GM21529 (cell line): Measurements from ENCODE around the gene ACP3.
A peak's percentile ranks its signal among the peaks of the same experiment; 100 is the strongest.
"Not testable (repeated sequence)": the region's sequence is repeated elsewhere in the genome, so short reads cannot be mapped to it uniquely, and the experiment has no call there.

Experiments
- ATAC-seq: cut with Tn5 transposase; IDR thresholded peaks from one replicate; pipeline ENCODE4 v1.9.1; 2021; ENCODE audit not compliant: unreplicated experiment

Gene ACP3

GRCh38 chr3:132317229-132317948, at the start of gene ACP3:
TSS of gene ACP3 (plus strand) at chr3:132317407. CDS start at chr3:132317457, 50 bp downstream.
- ATAC-seq = peak; percentile 59

- no peak for ATAC-seq
Measured at GRCh38 chr3:132268956-132269355, 48.3 kb upstream of the ACP3 start.

- ATAC-seq = no peak
Measured at GRCh38 chr3:132273036-132273435, 44.2 kb upstream of the ACP3 start.

GRCh38 chr3:132276228-132276906, 40.8 kb upstream of the ACP3 start:
- ATAC-seq = no peak

GRCh38 chr3:132279030-132279429, 38.2 kb upstream of the ACP3 start:
- ATAC-seq = no peak

- no peak for ATAC-seq
Measured at GRCh38 chr3:132283440-132283839, 33.8 kb upstream of the ACP3 start.

GRCh38 chr3:132283916-132284405, 33.2 kb upstream of the ACP3 start:
- no peak for ATAC-seq

- no peak for ATAC-seq
Measured at GRCh38 chr3:132284781-132285619, 32.2 kb upstream of the ACP3 start.

GRCh38 chr3:132285620-132285945, 31.6 kb upstream of the ACP3 start:
- ATAC-seq = no peak

GRCh38 chr3:132286035-132286434, 31.2 kb upstream of the ACP3 start:
- no peak for ATAC-seq

- no peak for ATAC-seq
Measured at GRCh38 chr3:132288357-132288756, 28.9 kb upstream of the ACP3 start.

- ATAC-seq = no peak
Measured at GRCh38 chr3:132289316-132289715, 27.9 kb upstream of the ACP3 start.

- no peak for ATAC-seq
Measured at GRCh38 chr3:132290833-132291232, 26.4 kb upstream of the ACP3 start.

GRCh38 chr3:132292042-132292441, 25.2 kb upstream of the ACP3 start:
- ATAC-seq = no peak

GRCh38 chr3:132293251-132293650, 24.0 kb upstream of the ACP3 start:
- ATAC-seq = no peak

- no peak for ATAC-seq
Measured at GRCh38 chr3:132294906-132295305, 22.3 kb upstream of the ACP3 start.

GRCh38 chr3:132303336-132304201, 13.6 kb upstream of the ACP3 start:
- not testable (repeated sequence) for ATAC-seq

- not testable (repeated sequence) for ATAC-seq
Measured at GRCh38 chr3:132304351-132304750, 12.9 kb upstream of the ACP3 start.

GRCh38 chr3:132310057-132310456, 7.2 kb upstream of the ACP3 start:
- not testable (repeated sequence) for ATAC-seq

- ATAC-seq = no peak
Measured at GRCh38 chr3:132311316-132311715, 5.9 kb upstream of the ACP3 start.

GRCh38 chr3:132311841-132312240, 5.4 kb upstream of the ACP3 start:
- ATAC-seq = no peak
